Measurements from ENCODE around the gene BCO2.

DNA sequence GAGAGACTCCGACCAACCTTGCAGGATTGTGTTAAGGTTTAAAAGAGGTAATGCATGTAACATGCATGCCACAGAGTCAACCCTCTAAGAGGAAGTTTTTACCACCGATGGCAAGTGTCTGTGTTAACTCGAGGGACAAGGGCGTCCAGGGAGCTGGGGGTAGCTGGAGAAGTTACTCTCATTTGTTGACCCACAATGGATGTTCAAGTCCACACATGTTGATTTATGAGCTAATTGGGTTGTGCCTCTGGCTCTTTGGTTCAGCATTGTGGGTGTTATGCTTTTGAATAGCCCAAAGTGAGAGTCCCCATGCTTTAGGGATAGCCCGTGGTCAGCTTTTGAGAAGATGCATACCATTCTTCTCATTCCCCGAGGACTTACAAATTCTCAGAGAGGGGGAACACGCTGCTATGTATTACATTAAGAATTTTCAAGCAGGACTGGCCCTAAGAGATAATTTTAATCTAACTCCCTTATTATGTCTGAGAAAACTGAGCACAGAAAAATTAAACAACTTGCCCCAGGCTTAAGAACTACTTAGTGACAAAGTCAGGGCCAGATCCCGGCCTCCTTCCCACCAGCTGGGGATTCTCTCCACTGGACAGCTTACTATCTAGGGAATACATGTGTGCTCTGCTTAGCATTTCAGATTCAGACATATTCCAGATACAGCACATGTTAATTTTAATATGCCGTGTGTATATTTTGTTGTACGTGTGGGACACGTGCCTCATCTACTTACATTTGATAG lies 90.5 kb downstream of the BCO2 start:
- TF ChIP-seq CTCF (IDR thresholded peaks at IDR 0.05): no peak
- no peak for TF ChIP-seq EZH2phosphoT487 (IDR thresholded peaks at IDR 0.05)
- no peak for TF ChIP-seq EZH2 (IDR thresholded peaks at IDR 0.05)
